ENCODE results near the gene FTL. TPM values are rescaled to one million over a fixed set of nuclear protein-coding genes. Genes with fewer than 3 reads are reported as not detected.
A peak's percentile ranks its signal among the peaks of the same experiment; 100 is the strongest.

The FTL gene
- polyA plus RNA-seq, 4 donors, result 4,142 to 9,292 (median 8,268) TPM

- no peaks in the 10 kb centered on the region for H3K27me3 ChIP-seq (ENCODE audit: control insufficient read depth in 3 of 3, insufficient read depth in 3 of 3, low read length in 3 of 3)
- 95% methylated on average over 9 of the region's 9 CpGs for WGBS, 3 donors
- peaks cover 2 to 68% (median 4%) of the 10 kb centered on the region in 3 donors for H3K36me3 ChIP-seq (ENCODE audit: control insufficient read depth in 3 of 3, insufficient read depth in 2 of 3, low read depth in 1 of 3, low read length in 3 of 3)
- H3K27ac ChIP-seq (ENCODE audit: low read depth in 1 of 3, low read length in 2 of 3), result no peak overlapping the region
- no peak for DNase-seq
- H3K4me1 ChIP-seq (ENCODE audit: control insufficient read depth in 3 of 3, insufficient read depth in 2 of 3, low read depth in 1 of 3, low read length in 2 of 3), result peaks cover 2 to 13% (median 7%) of the 10 kb centered on the region in 3 donors
- no peaks in the 10 kb centered on the region for H3K9me3 ChIP-seq (ENCODE audit: control insufficient read depth in 2 of 2, insufficient read depth in 1 of 2, low read depth in 1 of 2, low read length in 1 of 2)
- no peak for FAIRE-seq
- no peak overlapping the region for H3K4me3 ChIP-seq (ENCODE audit: low read depth in 1 of 3, low read length in 3 of 3)
Measured at GRCh38 chr19:48988860-48989259, 23.8 kb downstream of the FTL start.

GRCh38 chr19:48989701-48990291 is 24.7 kb downstream of the FTL start:
- FAIRE-seq (no peak), DNase-seq (no peak)
- Histone ChIP-seq H3K9me3 (ENCODE audit: control insufficient read depth in 2 of 2, insufficient read depth in 1 of 2, low read depth in 1 of 2, low read length in 1 of 2) (no peaks in the 10 kb centered on the region), H3K27me3 (ENCODE audit: control insufficient read depth in 3 of 3, insufficient read depth in 3 of 3, low read length in 3 of 3) (no peaks in the 10 kb centered on the region), H3K27ac (ENCODE audit: low read depth in 1 of 3, low read length in 2 of 3) (no peak overlapping the region), H3K4me3 (ENCODE audit: low read depth in 1 of 3, low read length in 3 of 3) (no peak overlapping the region), H3K36me3 (ENCODE audit: control insufficient read depth in 3 of 3, insufficient read depth in 2 of 3, low read depth in 1 of 3, low read length in 3 of 3) (peaks cover 2 to 59% (median 4%) of the 10 kb centered on the region in 3 donors), H3K4me1 (ENCODE audit: control insufficient read depth in 3 of 3, insufficient read depth in 2 of 3, low read depth in 1 of 3, low read length in 2 of 3) (peaks cover 2 to 20% (median 7%) of the 10 kb centered on the region in 3 donors)
- 78 to 88% (median 88%) methylated on average over 17 of the region's 17 CpGs for WGBS, 3 donors

GRCh38 chr19:48990400-48990799 is 25.3 kb downstream of the FTL start:
- no peak for FAIRE-seq
- 74 to 87% (median 76%) methylated on average over 4 of the region's 4 CpGs for WGBS, 3 donors
- H3K27ac ChIP-seq (ENCODE audit: low read depth in 1 of 3, low read length in 2 of 3), result no peak overlapping the region

GRCh38 chr19:48991011-48991609 is 26.0 kb downstream of the FTL start:
- H3K36me3 ChIP-seq (ENCODE audit: control insufficient read depth in 3 of 3, insufficient read depth in 2 of 3, low read depth in 1 of 3, low read length in 3 of 3), result peaks cover 2 to 46% (median 4%) of the 10 kb centered on the region in 3 donors
- H3K27ac ChIP-seq (ENCODE audit: low read depth in 1 of 3, low read length in 2 of 3), result peak overlapping the region in 1 of 3 donors; percentile 18
- DNase-seq, result no peak
- H3K9me3 ChIP-seq (ENCODE audit: control insufficient read depth in 2 of 2, insufficient read depth in 1 of 2, low read depth in 1 of 2, low read length in 1 of 2), result no peaks in the 10 kb centered on the region
- no peaks in the 10 kb centered on the region for H3K27me3 ChIP-seq (ENCODE audit: control insufficient read depth in 3 of 3, insufficient read depth in 3 of 3, low read length in 3 of 3)
- peak overlapping the region in 1 of 3 donors; percentile 94 for H3K4me3 ChIP-seq (ENCODE audit: low read depth in 1 of 3, low read length in 3 of 3)
- 81 to 88% (median 82%) methylated on average over 22 of the region's 22 CpGs for WGBS, 3 donors
- FAIRE-seq, result no peak
- peaks cover 2 to 22% (median 7%) of the 10 kb centered on the region in 3 donors for H3K4me1 ChIP-seq (ENCODE audit: control insufficient read depth in 3 of 3, insufficient read depth in 2 of 3, low read depth in 1 of 3, low read length in 2 of 3)

More at GRCh38 chr19:48990400-48990799, 25.3 kb downstream of the FTL start:
- Histone ChIP-seq H3K36me3 (ENCODE audit: control insufficient read depth in 3 of 3, insufficient read depth in 2 of 3, low read depth in 1 of 3, low read length in 3 of 3) (peaks cover 2 to 53% (median 4%) of the 10 kb centered on the region in 3 donors), H3K27me3 (ENCODE audit: control insufficient read depth in 3 of 3, insufficient read depth in 3 of 3, low read length in 3 of 3) (no peaks in the 10 kb centered on the region), H3K9me3 (ENCODE audit: control insufficient read depth in 2 of 2, insufficient read depth in 1 of 2, low read depth in 1 of 2, low read length in 1 of 2) (no peaks in the 10 kb centered on the region), H3K4me1 (ENCODE audit: control insufficient read depth in 3 of 3, insufficient read depth in 2 of 3, low read depth in 1 of 3, low read length in 2 of 3) (peaks cover 2 to 22% (median 7%) of the 10 kb centered on the region in 3 donors), H3K4me3 (ENCODE audit: low read depth in 1 of 3, low read length in 3 of 3) (no peak overlapping the region)
- no peak for DNase-seq

- 19 to 23% (median 22%) methylated on average over 7 to 8 of the region's 8 CpGs for WGBS, 3 donors
- DNase-seq (peak; percentile 77 to 78), FAIRE-seq (no peak)
- Histone ChIP-seq H3K27ac (ENCODE audit: low read depth in 1 of 3, low read length in 2 of 3) (peak overlapping the region; percentile 5 to 98 (median 95)), H3K36me3 (ENCODE audit: control insufficient read depth in 3 of 3, insufficient read depth in 2 of 3, low read depth in 1 of 3, low read length in 3 of 3) (peaks cover 2 to 38% (median 4%) of the 10 kb centered on the region in 3 donors), H3K27me3 (ENCODE audit: control insufficient read depth in 3 of 3, insufficient read depth in 3 of 3, low read length in 3 of 3) (no peaks in the 10 kb centered on the region), H3K4me3 (ENCODE audit: low read depth in 1 of 3, low read length in 3 of 3) (peak overlapping the region; percentile 52 to 94 (median 89)), H3K9me3 (ENCODE audit: control insufficient read depth in 2 of 2, insufficient read depth in 1 of 2, low read depth in 1 of 2, low read length in 1 of 2) (no peaks in the 10 kb centered on the region), H3K4me1 (ENCODE audit: control insufficient read depth in 3 of 3, insufficient read depth in 2 of 3, low read depth in 1 of 3, low read length in 2 of 3) (peaks cover 2 to 22% (median 7%) of the 10 kb centered on the region in 3 donors)
Measured at GRCh38 chr19:48991873-48992580, 26.9 kb downstream of the FTL start.

GRCh38 chr19:48992581-48993174 is 27.6 kb downstream of the FTL start:
- Histone ChIP-seq H3K27ac (ENCODE audit: low read depth in 1 of 3, low read length in 2 of 3) (peak overlapping the region; percentile 5 to 98 (median 95)), H3K4me1 (ENCODE audit: control insufficient read depth in 3 of 3, insufficient read depth in 2 of 3, low read depth in 1 of 3, low read length in 2 of 3) (peaks cover 2 to 22% (median 7%) of the 10 kb centered on the region in 3 donors), H3K27me3 (ENCODE audit: control insufficient read depth in 3 of 3, insufficient read depth in 3 of 3, low read length in 3 of 3) (no peaks in the 10 kb centered on the region), H3K36me3 (ENCODE audit: control insufficient read depth in 3 of 3, insufficient read depth in 2 of 3, low read depth in 1 of 3, low read length in 3 of 3) (peaks cover 2 to 35% (median 4%) of the 10 kb centered on the region in 3 donors), H3K4me3 (ENCODE audit: low read depth in 1 of 3, low read length in 3 of 3) (peak overlapping the region; percentile 52 to 94 (median 89)), H3K9me3 (ENCODE audit: control insufficient read depth in 2 of 2, insufficient read depth in 1 of 2, low read depth in 1 of 2, low read length in 1 of 2) (no peaks in the 10 kb centered on the region)
- DNase-seq, result peak in 1 of 2 donors; percentile 59
- 0 to 1% (median 1%) methylated on average over 20 of the region's 20 CpGs for WGBS, 3 donors
- FAIRE-seq, result no peak

GRCh38 chr19:48993175-48994034 is 28.3 kb downstream of the FTL start, which contains the start of the genes GYS1 and RUVBL2:
Gene GYS1, minus strand, starts transcription at chr19:48993309. Its CDS starts 197 bp downstream, at chr19:48993112.
Gene RUVBL2, plus strand, starts transcription at chr19:48993887. Its CDS starts 25 bp downstream, at chr19:48993912.
- H3K4me1 ChIP-seq (ENCODE audit: control insufficient read depth in 3 of 3, insufficient read depth in 2 of 3, low read depth in 1 of 3, low read length in 2 of 3), result peaks cover 2 to 22% (median 7%) of the 10 kb centered on the region in 3 donors
- H3K4me3 ChIP-seq (ENCODE audit: low read depth in 1 of 3, low read length in 3 of 3), result peak within 1 kb of the TSS; percentile 58 to 94 (median 89)
- H3K9me3 ChIP-seq (ENCODE audit: control insufficient read depth in 2 of 2, insufficient read depth in 1 of 2, low read depth in 1 of 2, low read length in 1 of 2), result no peaks in the 10 kb centered on the region
- FAIRE-seq, result peak; percentile 55
- peak; percentile 99 to 100 for DNase-seq
- H3K36me3 ChIP-seq (ENCODE audit: control insufficient read depth in 3 of 3, insufficient read depth in 2 of 3, low read depth in 1 of 3, low read length in 3 of 3), result peaks cover 0 to 33% (median 4%) of the 10 kb centered on the region in 3 donors
- WGBS, 3 donors, result 0 to 1% (median 0%) methylated on average over 50 to 56 of the region's 56 CpGs
- peak within 1 kb of the TSS; percentile 66 to 98 (median 95) for H3K27ac ChIP-seq (ENCODE audit: low read depth in 1 of 3, low read length in 2 of 3)
- no peaks in the 10 kb centered on the region for H3K27me3 ChIP-seq (ENCODE audit: control insufficient read depth in 3 of 3, insufficient read depth in 3 of 3, low read length in 3 of 3)

Data from small intestine (tissue), 7 donors.